ENCODE data around the gene MYO15B. TPM values are rescaled to one million over a fixed set of nuclear protein-coding genes. Genes with fewer than 3 reads are reported as not detected.

MYO15B gene
- total RNA-seq, 3 donors from 2014 or later = 591 to 1,071 (median 660) TPM

GRCh38 chr17:75595920-75596313 lies 8.3 kb downstream of the MYO15B start:
- TF ChIP-seq, protein P1, sequence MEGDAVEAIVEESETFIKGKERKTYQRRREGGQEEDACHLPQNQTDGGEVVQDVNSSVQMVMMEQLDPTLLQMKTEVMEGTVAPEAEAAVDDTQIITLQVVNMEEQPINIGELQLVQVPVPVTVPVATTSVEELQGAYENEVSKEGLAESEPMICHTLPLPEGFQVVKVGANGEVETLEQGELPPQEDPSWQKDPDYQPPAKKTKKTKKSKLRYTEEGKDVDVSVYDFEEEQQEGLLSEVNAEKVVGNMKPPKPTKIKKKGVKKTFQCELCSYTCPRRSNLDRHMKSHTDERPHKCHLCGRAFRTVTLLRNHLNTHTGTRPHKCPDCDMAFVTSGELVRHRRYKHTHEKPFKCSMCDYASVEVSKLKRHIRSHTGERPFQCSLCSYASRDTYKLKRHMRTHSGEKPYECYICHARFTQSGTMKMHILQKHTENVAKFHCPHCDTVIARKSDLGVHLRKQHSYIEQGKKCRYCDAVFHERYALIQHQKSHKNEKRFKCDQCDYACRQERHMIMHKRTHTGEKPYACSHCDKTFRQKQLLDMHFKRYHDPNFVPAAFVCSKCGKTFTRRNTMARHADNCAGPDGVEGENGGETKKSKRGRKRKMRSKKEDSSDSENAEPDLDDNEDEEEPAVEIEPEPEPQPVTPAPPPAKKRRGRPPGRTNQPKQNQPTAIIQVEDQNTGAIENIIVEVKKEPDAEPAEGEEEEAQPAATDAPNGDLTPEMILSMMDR (IDR thresholded peaks at IDR 0.05) = no peak
- no peak for DNase-seq

GRCh38 chr17:75596320-75597087 lies 8.9 kb downstream of the MYO15B start:
- intact Hi-C loops (cut with DNase I, micrococcal nuclease) = no loop called here
- H3K4me1 ChIP-seq (ENCODE audit: low read depth) = peaks cover 7% of the 10 kb centered on the region
- H3K9me3 ChIP-seq = no peaks in the 10 kb centered on the region
- no peaks in the 10 kb centered on the region for H3K36me3 ChIP-seq (ENCODE audit: low read depth)
- TF ChIP-seq, protein P1 (IDR thresholded peaks at IDR 0.05) = no peak
- DNase-seq = no peak
- ATAC-seq = no peak
- no peak overlapping the region for H3K4me3 ChIP-seq

More at GRCh38 chr17:75595920-75596313, 8.3 kb downstream of the MYO15B start:
- Histone ChIP-seq H3K9me3 (no peaks in the 10 kb centered on the region), H3K4me1 (ENCODE audit: low read depth) (peaks cover under 1% of the 10 kb centered on the region), H3K4me3 (no peak overlapping the region), H3K36me3 (ENCODE audit: low read depth) (no peaks in the 10 kb centered on the region)
- intact Hi-C loops (cut with DNase I, micrococcal nuclease) = no loop called here
- no peak for ATAC-seq

GRCh38 chr17:75601057-75601987 lies 13.7 kb downstream of the MYO15B start:
- intact Hi-C loops (cut with DNase I, micrococcal nuclease) = no loop called here
- ATAC-seq = peak; percentile 86

DNA sequence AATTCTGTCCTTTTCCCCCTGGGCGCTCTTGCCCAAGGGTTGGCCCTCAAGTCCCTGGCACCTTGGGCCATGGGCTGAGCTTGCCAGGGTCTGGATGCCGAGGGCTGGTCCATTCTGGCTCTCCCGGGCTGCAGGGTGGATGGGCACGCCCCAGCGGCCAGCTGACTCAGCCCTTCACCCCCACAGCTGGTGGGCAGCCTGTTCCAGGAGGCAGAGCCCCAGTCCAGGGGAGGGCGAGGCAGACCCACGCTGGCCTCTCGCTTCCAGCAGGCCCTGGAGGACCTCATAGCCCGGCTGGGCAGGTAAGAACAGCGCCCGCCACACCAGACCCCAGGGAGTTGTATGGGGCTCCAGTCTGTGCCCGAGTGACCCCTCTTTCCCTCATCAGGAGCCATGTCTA lies 15.0 kb downstream of the MYO15B start:
- no peak overlapping the region for H3K4me3 ChIP-seq
- peaks cover 16% of the 10 kb centered on the region for H3K4me1 ChIP-seq (ENCODE audit: low read depth)
- H3K9me3 ChIP-seq = no peaks in the 10 kb centered on the region
- DNase-seq = no peak
- intact Hi-C loops (cut with DNase I, micrococcal nuclease) = no loop called here
- no peak for ATAC-seq
- H3K36me3 ChIP-seq (ENCODE audit: low read depth) = no peaks in the 10 kb centered on the region
- TF ChIP-seq, protein P1 (IDR thresholded peaks at IDR 0.05) = no peak

More at GRCh38 chr17:75601057-75601987, 13.7 kb downstream of the MYO15B start:
- peaks cover 15% of the 10 kb centered on the region for H3K4me1 ChIP-seq (ENCODE audit: low read depth)
- H3K36me3 ChIP-seq (ENCODE audit: low read depth) = no peaks in the 10 kb centered on the region
- TF ChIP-seq, protein P1 (IDR thresholded peaks at IDR 0.05) = peak; percentile 87
- H3K9me3 ChIP-seq = no peaks in the 10 kb centered on the region
- H3K4me3 ChIP-seq = no peak overlapping the region
- peak; percentile 83 to 89 (median 88) for DNase-seq

- TF ChIP-seq, protein P1 (IDR thresholded peaks at IDR 0.05) = no peak
- ATAC-seq = no peak
- no peaks in the 10 kb centered on the region for H3K36me3 ChIP-seq (ENCODE audit: low read depth)
- intact Hi-C loops (cut with DNase I, micrococcal nuclease) = no loop called here
- no peaks in the 10 kb centered on the region for H3K9me3 ChIP-seq
- DNase-seq = no peak
- no peak overlapping the region for H3K4me3 ChIP-seq
- peaks cover 18% of the 10 kb centered on the region for H3K4me1 ChIP-seq (ENCODE audit: low read depth)
These were observed 15.5 kb downstream of the MYO15B start for GRCh38 chr17:75603123-75603522.
